GM21576 (cell line): ENCODE data around the gene NUP43.
"Not testable (repeated sequence)": the region's sequence is repeated elsewhere in the genome, so short reads cannot be mapped to it uniquely, and the experiment has no call there.

ENCODE experiments used
- ATAC-seq: cut with Tn5 transposase; IDR thresholded peaks from one replicate; pipeline ENCODE4 v1.9.1; 2021; ENCODE audit warnings: mild to moderate bottlenecking, moderate library complexity; ENCODE audit not compliant: unreplicated experiment

NUP43 gene, protein sequence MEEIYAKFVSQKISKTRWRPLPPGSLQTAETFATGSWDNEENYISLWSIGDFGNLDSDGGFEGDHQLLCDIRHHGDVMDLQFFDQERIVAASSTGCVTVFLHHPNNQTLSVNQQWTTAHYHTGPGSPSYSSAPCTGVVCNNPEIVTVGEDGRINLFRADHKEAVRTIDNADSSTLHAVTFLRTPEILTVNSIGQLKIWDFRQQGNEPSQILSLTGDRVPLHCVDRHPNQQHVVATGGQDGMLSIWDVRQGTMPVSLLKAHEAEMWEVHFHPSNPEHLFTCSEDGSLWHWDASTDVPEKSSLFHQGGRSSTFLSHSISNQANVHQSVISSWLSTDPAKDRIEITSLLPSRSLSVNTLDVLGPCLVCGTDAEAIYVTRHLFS

DNA sequence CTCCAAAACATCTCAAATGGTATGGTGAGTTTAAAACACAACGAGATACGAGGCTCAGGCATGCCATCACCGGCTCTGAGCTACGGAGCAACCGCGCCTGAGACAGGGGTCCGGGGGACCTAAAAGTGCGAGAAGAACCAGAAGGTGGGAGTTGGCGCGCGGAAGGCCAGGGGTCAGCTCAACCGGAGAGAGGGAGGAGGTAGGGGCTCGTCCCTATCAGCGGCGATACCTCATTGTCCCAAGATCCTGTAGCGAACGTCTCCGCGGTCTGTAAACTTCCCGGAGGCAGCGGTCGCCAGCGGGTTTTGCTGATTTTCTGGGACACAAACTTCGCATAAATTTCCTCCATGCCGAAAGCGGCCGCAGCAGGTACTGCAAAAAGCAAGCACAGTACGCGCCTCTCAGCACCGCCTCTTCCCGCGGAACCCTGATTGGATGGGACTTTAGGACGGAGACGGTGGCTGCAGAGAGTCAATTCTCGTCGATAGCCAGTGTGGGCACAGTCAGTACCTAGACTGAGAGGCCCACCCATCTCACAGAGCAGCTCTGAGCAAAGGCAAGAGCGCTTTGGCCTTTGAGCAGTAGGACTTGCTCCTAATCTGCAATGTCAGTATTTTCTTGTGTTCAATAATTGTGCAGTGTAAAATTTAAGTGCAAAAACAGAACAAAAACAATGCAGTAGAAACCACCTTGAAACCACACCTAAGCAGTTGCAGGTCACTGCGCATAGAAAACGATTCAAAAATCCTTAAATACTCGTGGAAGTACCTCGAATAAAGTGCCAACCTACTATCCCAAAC is at the start of gene NUP43:
TSS of gene NUP43 (minus strand) at position 383 of the 800 bp plus-strand sequence. CDS start at position 349, 34 bp downstream.
- ATAC-seq: peak; percentile 56

GRCh38 chr6:149783551-149783950 is 37.2 kb upstream of the NUP43 start:
- ATAC-seq: no peak

DNA sequence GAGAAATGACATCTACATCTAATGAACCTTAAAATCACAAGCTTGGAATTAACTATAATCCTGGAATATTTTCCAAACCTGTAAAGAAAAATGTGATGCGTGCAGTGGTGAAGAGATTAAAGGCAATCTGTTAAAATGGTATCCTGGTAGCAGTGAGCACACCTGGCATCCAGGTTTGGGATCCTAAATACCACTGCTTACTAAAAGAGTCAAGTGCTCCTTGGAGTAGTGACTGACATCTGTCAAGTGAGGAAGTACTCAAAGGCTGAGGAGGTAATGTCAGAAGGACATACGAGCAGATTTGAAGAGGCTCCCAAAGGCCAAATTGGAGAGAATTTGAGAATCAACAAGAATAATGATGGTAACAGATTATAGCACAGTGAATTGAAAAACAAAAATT is 36.0 kb upstream of the NUP43 start:
- ATAC-seq: no peak

DNA sequence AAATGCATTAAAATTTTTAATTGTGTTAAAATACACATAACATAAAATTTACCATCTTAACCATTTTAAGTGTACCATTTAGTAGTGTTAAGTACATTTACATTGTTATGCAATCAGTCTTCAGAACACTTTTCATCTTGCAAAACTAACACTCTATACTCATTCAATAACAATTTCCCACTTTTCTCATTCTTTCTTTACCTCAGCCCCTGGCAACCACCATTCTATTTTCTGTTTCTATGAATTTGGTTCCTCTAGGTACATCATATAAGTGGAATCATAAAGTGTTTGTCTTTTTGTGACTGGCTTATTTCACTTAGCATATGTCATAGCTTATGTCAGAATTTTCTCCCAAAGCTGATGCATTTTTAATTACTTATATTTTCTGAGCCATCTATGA is 35.4 kb upstream of the NUP43 start:
- ATAC-seq: no peak

DNA sequence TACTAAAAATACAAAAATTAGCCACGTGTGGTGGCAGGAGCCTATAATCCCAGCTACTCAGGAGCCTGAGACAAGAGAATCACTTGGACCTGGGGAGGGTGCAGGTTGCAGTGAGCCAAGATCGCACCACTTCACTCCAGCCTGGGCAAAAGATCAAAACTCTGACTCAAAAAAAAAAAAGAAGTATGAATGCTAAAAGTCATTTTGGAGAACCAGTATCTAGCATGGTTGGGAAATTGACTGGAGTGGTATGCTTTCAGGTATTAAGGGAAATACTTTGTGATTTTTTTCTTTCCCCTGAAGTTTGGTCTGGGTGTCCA is 33.3 kb upstream of the NUP43 start:
- ATAC-seq: no peak

DNA sequence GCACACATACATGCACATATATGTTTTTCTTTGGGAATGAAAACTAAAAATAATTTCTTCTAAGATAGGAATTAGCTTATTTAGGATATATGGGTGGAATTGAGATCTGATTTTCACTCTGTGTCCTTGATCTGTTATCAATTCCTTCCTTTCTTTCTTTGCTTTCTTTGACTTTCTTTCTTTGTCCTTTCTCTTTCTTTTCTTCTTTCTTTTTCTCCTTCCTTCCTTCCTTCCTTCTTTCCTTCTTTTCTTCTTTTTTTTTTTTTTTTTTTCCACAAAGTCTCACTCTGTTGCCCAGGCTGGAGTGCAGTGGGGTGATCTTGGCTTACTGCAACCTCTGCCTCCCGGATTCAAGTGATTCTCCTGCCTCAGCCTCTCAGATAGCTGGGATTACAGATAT is 31.3 kb upstream of the NUP43 start:
- ATAC-seq: no peak

DNA sequence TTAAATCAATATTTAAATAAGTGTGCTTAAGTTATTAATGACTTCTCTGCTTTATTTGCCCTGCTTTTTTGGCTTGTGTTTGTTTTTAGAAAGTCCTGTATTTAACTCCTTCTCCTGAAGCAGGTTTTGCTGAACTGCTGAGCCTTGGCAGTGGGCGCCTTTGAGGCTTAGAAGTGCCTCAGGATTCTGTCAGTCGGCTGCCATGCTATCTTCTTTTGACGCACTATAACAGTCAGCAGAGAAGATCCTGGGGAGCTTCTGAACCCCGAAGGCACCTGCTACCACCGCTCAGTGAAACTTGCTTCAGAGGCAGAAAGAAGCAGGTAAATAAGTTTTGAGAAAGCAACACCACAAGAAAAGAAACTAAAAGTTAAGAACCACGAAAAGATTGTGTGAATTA is 25.6 kb upstream of the NUP43 start:
- ATAC-seq: no peak

- no peak for ATAC-seq
Measured at GRCh38 chr6:149771185-149771584, 24.9 kb upstream of the NUP43 start.

- ATAC-seq: no peak
Measured at GRCh38 chr6:149769676-149770075, 23.3 kb upstream of the NUP43 start.

DNA sequence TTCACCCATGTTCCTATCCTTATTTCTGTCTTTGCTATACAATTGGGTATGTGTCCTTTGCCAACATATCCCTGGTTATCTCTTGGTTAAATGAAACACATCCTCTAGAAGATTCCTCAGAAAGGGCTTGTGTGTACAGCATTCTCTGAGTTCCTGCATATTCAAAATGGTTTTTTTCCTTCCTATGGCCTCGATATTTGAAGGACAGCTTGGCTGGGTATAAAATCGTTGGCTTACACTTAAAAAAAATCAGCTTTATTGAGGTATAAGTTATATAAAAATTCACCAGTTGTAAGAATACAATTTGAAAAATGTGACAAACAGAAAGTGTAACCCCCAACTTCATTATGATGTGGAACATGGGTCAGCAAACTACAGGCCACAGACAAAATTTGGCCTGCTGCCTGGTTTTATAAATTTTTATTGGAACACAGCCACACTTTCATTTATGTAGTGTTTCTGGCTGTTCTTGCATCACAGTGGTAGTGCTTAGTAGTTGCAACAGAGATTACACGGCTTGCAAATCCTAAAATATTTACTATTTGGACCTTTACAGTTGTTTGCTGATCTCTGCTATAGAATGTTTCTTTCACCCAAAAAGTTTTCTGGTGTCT is 19.9 kb upstream of the NUP43 start:
- ATAC-seq: no peak

- ATAC-seq: no peak
Measured at GRCh38 chr6:149763866-149764265, 17.5 kb upstream of the NUP43 start.

GRCh38 chr6:149761438-149761837 is 15.1 kb upstream of the NUP43 start:
- peak; percentile 96 for ATAC-seq

DNA sequence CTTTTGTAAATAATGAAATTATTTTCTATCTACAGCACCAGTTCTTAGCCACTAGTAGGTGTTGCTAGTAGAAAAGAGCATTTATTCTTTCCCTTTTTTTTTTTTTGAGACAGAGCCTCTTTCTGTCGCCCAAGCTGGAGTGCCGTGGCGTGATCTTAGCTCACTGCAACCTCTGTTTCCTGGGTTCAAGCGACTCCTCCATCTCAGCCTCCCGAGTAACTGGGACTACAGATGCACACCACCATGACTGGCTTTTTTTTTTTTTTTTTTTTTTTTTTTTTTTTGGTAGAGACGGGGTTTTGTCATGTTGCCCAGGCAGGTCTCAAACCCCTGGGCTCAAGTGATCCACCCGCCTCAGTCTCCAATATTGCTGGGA is 9.9 kb upstream of the NUP43 start:
- no peak for ATAC-seq

DNA sequence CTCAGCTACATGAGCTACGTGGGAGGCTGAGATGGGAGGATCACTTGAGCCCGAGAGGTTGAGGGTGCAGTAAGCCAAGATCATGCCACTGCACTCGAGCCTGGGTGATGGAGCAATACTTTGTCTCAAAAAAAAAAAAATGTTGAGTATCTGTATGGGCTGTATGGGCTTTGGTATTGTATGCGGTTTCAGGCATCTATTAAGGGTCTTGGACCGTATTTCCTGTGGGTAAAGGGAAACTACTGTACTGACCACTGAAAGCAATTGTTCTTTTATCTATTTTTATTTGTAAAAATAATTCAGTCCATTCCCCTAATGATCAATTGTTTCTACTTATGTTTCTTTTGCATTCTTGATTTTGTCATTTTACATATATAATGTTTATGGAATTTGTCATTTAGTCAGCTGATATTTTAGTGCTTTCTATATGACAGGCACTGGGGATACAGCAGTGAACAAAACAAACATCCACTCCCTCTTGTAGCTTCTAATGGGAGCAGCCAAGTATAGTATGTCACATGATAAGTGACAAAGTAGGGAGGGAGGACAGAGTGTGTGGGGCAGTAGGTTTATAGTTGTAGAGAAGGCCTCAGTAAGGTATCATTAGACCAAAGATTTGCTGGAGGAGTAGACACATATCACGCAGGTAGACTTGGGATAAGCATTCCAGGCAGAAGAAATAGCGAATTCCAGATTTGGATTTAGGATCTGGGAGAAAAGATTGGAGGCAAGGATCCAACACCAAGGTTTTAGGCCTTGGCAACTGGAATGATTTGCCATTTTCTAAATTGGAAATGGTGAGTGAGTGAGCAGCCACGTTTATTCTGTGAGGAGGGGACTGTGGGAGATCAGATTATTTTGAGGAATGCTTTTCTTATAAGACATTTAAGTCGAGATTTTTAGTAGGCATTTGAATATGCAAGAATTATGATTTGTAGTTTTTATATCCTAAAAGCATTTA is 9.3 kb upstream of the NUP43 start:
- ATAC-seq: peak; percentile 55

GRCh38 chr6:149754548-149754947 is 8.2 kb upstream of the NUP43 start:
- no peak for ATAC-seq

- not testable (repeated sequence) for ATAC-seq
Measured at GRCh38 chr6:149753374-149753637, 7.0 kb upstream of the NUP43 start.

GRCh38 chr6:149752600-149753373 is 6.5 kb upstream of the NUP43 start:
- no peak for ATAC-seq

GRCh38 chr6:149751920-149752319 is 5.6 kb upstream of the NUP43 start:
- not testable (repeated sequence) for ATAC-seq

DNA sequence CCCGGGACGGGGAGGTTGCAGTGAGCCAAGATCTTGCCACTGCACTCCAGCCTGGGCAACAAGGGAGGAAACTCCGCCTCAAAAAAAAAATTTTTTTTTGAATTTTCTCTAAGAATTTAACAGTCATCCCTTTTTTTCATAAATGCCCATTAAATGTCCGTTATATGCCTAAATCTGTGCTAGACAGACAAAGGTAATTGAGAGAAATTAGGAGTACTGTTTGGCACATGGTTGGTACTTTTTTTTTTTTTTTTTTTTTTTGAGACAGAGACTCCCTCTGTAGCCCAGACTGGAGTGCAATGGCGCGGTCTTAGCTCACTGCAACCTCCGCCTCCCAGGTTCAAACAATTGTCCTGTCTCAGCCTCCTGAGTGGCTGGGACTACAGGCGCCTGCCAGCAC is 4.9 kb upstream of the NUP43 start:
- ATAC-seq: no peak

GRCh38 chr6:149750136-149750609 is 3.8 kb upstream of the NUP43 start:
- ATAC-seq: peak; percentile 27
